GM19035 (cell line): ENCODE measurements around the gene DAPK3.

ENCODE experiments used
- ATAC-seq: cut with Tn5 transposase; IDR thresholded peaks from one replicate; pipeline ENCODE4 v1.9.1; 2021; ENCODE audit not compliant: unreplicated experiment

DAPK3 gene

DNA sequence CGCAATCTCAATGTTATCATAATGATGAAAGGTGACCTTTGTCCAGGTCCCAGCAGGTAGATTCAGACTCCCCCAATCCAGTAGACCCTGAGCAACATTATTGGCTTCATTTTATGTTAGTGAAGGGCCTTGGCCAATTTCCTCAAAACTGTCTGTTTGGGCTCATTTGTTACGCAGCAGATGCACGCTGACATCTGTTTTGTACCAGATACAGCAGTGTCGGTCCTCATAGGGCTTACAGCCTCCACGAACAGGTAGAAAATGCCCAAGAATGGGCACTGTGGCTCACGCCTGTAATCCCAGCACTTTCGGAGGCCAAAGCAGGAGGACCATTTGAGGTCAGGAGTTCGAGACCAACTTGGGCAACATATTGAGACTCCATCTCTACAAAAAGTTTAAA, 51.1 kb downstream of the DAPK3 start:
- ATAC-seq = no peak

DNA sequence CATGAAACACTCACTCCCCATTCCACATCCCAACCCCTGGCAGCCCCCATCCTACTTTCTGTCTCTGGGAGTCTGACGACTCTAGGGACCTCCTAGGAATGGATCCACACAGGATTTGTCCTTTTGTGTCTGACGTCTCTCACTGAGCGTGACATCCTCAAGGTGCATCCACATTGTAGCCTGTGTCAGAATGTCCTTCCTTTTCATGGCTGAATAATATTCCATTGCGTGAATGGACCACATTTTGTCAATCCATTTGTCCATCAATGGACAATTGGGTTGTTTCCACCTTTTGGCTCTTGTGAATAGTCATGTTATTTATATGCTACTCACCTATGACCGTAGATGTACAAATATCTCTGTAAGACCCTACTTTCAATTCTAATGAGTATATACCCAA, 54.9 kb downstream of the DAPK3 start:
- no peak for ATAC-seq

DNA sequence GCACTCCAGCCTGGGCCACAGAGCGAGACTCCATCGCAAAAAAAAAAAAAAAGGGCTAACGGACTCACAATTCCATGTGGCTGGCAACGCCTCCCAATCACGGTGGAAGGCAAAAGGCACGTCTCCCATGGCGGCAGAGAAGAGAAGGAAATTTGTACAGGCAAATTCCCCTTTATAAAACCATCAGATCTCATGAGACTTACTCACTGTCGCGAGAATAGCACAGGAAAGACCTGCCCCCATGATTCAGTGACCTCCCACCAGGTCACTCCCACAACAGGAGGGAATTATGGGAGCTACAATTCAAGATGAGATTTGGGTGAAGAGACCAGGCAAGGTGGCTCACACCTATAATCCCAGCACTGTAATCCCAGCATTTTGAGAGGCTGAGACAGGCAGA, 56.7 kb downstream of the DAPK3 start:
- ATAC-seq = no peak

DNA sequence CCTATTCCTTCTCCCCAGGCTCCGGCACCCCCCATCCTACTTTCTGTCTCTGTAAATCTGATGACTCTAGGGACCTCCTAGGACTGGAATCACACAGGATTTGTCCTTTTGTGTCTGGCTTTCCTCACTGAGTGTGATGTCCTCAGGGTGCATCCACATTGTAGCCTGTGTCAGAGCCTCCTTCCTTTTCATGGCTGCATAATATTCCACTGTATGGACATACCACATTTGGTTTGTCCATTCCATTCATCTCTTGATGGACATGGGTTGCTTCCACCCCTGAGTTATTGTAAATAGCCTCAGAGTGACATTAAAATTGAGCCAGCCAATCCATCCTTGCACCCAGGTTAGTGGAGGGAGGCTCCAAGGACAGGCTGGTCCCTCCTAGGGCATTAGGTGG, 60.8 kb downstream of the DAPK3 start:
- no peak for ATAC-seq
